PFSK-1 (cell line): Measurements from ENCODE around the gene ATPAF1.

Experiments used
- FOXP2 ChIP-seq: optimal IDR thresholded peaks from 2 replicates; pipeline ENCODE3; 2011; ENCODE audit warnings: borderline replicate concordance, control low read depth, inconsistent platforms; ENCODE audit not compliant: insufficient read depth; ENCODE audit errors: extremely low read length, extremely low read depth
- POLR2AphosphoS5 ChIP-seq: IDR thresholded peaks from 2 replicates; pipeline ENCODE4 v1.6.1; 2012; ENCODE audit warnings: low read depth, mild to moderate bottlenecking, control low read depth, low read length, moderate library complexity
- SIN3A ChIP-seq: IDR thresholded peaks from 2 replicates; pipeline ENCODE4 v1.6.1; 2012; ENCODE audit warnings: mild to moderate bottlenecking, low read length, moderate library complexity, borderline replicate concordance; ENCODE audit not compliant: insufficient read depth
- TAF1 ChIP-seq: IDR thresholded peaks from 2 replicates; pipeline ENCODE4 v1.6.1; 2012; ENCODE audit warnings: low read length, control low read depth, borderline replicate concordance; ENCODE audit not compliant: insufficient read depth
- TF ChIP-seq, protein P1 (sequence below), 2 experiments: IDR thresholded peaks; 2 replicates each; pipeline versions ENCODE4 v1.6.1 to v1.8.0; 2011 to 2012; ENCODE audit warnings: low read depth in 2 of 2, low read length in 2 of 2, control low read depth in 1 of 2, inconsistent platforms in 1 of 2, mild to moderate bottlenecking in 1 of 2, moderate library complexity in 1 of 2; ENCODE audit not compliant: insufficient read depth in 1 of 2

ATPAF1 gene

DNA sequence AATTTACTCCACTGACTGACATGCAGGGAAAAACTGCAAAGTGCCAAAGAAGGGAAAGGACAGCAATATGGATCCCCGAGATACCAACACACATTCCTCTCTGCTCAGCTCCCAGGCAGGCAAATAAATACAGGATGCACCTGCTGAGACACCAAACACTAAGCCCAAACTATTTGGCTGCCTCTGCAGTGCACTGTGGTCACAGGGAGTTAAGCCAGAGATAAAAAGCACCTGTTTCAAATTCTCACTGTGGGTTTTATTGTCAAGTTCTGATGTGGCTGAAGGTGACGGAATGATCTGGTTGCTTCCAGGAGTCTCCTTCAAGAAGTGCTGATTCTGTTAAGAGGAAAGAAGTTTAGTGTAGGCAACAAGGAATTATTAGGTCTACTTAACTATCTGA, 21.2 kb upstream of the ATPAF1 start:
- TF ChIP-seq, protein P1, sequence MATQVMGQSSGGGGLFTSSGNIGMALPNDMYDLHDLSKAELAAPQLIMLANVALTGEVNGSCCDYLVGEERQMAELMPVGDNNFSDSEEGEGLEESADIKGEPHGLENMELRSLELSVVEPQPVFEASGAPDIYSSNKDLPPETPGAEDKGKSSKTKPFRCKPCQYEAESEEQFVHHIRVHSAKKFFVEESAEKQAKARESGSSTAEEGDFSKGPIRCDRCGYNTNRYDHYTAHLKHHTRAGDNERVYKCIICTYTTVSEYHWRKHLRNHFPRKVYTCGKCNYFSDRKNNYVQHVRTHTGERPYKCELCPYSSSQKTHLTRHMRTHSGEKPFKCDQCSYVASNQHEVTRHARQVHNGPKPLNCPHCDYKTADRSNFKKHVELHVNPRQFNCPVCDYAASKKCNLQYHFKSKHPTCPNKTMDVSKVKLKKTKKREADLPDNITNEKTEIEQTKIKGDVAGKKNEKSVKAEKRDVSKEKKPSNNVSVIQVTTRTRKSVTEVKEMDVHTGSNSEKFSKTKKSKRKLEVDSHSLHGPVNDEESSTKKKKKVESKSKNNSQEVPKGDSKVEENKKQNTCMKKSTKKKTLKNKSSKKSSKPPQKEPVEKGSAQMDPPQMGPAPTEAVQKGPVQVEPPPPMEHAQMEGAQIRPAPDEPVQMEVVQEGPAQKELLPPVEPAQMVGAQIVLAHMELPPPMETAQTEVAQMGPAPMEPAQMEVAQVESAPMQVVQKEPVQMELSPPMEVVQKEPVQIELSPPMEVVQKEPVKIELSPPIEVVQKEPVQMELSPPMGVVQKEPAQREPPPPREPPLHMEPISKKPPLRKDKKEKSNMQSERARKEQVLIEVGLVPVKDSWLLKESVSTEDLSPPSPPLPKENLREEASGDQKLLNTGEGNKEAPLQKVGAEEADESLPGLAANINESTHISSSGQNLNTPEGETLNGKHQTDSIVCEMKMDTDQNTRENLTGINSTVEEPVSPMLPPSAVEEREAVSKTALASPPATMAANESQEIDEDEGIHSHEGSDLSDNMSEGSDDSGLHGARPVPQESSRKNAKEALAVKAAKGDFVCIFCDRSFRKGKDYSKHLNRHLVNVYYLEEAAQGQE (IDR thresholded peaks at IDR 0.05; ENCODE audit: insufficient read depth in 1 of 2, low read depth in 2 of 2, low read length in 2 of 2): no peak
- TF ChIP-seq FOXP2 (no peak), POLR2AphosphoS5 (no peak), SIN3A (no peak), TAF1 (no peak)

DNA sequence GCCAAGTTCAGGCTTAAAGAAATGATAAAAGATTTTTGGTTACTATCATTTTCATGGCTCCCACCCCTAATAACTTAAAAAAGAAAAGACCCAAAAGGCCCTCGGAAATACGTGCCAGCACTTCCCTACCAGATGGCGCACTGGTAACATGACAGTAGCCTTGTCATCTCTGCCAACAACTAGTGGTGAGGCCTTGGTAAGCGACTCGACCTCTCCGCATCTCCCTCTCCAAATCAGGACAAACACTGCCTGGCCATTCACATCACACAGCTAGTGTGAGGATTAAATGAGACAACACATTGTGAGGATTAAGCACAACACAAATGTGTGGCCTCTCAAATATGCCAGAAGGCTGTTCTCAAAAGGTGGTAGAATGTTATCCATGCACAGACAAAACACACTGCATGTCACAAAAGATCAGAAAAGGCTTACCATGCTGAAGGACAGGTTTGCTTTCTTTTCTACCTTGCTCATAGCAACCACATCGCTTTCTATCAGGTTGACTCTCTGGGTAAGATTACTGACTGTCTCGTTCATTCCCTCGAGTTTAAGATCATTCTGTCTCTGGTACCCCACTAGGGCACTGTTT, 19.9 kb upstream of the ATPAF1 start:
- TF ChIP-seq SIN3A (no peak), TAF1 (no peak), POLR2AphosphoS5 (no peak), FOXP2 (no peak)
- TF ChIP-seq, protein P1 (IDR thresholded peaks at IDR 0.05; ENCODE audit: insufficient read depth in 1 of 2, low read depth in 2 of 2, low read length in 2 of 2): no peak

DNA sequence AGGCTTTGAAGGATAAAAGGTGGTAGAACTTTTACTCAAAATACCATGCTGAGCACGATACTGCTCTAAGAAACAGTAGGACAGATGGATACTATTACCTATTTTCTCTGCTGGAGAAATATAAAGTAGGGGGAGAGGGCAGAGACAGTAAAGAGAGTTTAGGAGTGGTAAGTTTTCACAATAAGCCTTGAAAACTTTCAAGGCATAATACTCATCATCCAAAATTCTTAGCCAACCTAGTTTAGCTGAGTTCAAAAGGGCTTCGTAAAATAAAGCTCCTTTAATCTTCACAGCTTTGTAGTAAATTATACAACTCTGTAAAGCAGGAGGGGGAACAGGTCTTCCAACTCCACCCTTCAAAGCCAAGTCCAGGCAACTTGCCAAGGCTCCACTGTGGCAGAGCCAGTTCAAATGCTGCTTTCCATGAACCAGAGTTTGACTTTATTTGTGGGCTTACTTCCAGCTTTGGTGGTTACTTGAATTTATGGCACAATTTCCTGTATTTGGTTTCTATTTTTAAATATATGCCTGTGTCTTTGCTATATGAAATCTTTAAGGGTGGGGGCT, 19.0 kb upstream of the ATPAF1 start:
- TF ChIP-seq TAF1 (no peak), SIN3A (no peak), FOXP2 (no peak), POLR2AphosphoS5 (no peak)
- TF ChIP-seq, protein P1 (IDR thresholded peaks at IDR 0.05; ENCODE audit: insufficient read depth in 1 of 2, low read depth in 2 of 2, low read length in 2 of 2): no peak

DNA sequence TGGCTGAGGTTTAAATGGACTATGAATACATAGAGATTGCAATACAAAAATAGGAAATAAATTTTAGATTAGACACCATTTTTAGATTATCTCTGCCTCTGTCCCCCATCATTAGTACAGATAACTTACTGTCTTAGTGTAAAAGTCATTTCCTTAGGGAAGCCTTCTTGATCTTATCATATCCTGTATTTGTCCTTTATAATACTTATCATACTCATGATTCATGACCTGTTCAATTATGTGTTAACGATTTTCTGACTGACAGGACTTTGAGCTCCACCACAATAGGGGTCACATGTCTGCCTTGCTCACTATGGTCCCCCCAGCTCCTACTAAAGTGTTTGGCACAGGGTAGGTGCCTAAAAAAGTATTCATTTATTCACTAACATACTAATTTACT, 18.1 kb upstream of the ATPAF1 start:
- TF ChIP-seq SIN3A: no peak
- no peak for TF ChIP-seq POLR2AphosphoS5
- TF ChIP-seq, protein P1 (IDR thresholded peaks at IDR 0.05; ENCODE audit: insufficient read depth in 1 of 2, low read depth in 2 of 2, low read length in 2 of 2): no peak
- TF ChIP-seq TAF1: no peak
- TF ChIP-seq FOXP2: no peak

DNA sequence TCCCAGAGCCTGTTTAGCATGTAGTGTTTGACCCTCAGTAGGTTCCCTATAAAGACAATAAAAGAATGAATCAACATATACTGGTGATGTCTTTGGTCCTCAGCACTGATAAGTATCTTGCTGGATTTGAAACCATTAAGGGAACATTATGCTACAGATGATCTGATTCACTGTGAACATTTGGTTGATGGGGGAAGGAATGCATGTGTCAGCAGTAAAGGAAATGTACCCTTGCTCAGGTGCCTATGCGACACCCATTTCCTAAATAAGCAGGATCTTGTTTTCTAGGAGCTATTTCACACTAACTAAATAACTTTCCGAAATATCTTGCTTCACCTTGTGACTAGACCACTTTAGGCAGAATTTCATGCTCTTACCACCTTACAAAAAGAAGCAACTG, 16.5 kb upstream of the ATPAF1 start:
- TF ChIP-seq, protein P1 (IDR thresholded peaks at IDR 0.05; ENCODE audit: insufficient read depth in 1 of 2, low read depth in 2 of 2, low read length in 2 of 2): no peak
- TF ChIP-seq FOXP2 (no peak), SIN3A (no peak), POLR2AphosphoS5 (no peak), TAF1 (no peak)
